WERI-Rb-1 (cell line): ENCODE results near the gene CIAPIN1.

Experiments used
- DNase-seq: peaks from one replicate; pipeline ENCODE4 v3.0.0-alpha.2; 2020
- H3K27ac ChIP-seq: fragments of 250-450 bp; sonication (Bioruptor Pico); 2 replicates; pipeline ENCODE4 v1.5.1; 2020; ENCODE audit warnings: mild to moderate bottlenecking, moderate library complexity
- H3K27me3 ChIP-seq: fragments of 250-450 bp; sonication (Bioruptor Pico); 2 replicates; pipeline ENCODE4 v1.5.1; 2021; ENCODE audit warnings: mild to moderate bottlenecking, low read depth, moderate library complexity; ENCODE audit not compliant: insufficient read depth, severe bottlenecking
- H3K36me3 ChIP-seq: fragments of 250-450 bp; sonication (Bioruptor Pico); 2 replicates; pipeline ENCODE4 v1.5.1; 2020; ENCODE audit warnings: mild to moderate bottlenecking, moderate library complexity
- H3K4me3 ChIP-seq: 2 replicates; pipeline ENCODE4 v1.5.1; 2011; ENCODE audit warnings: low read depth, mild to moderate bottlenecking, control low read depth, low read length
- H3K9me3 ChIP-seq: fragments of 250-450 bp; sonication (Bioruptor Pico); 2 replicates; pipeline ENCODE4 v1.5.1; 2021; ENCODE audit warnings: mild to moderate bottlenecking, moderate library complexity; ENCODE audit not compliant: severe bottlenecking
- TF ChIP-seq, protein P1 (sequence below): IDR thresholded peaks from 2 replicates; pipeline ENCODE4 v1.5.1; 2011; ENCODE audit warnings: low read depth, mild to moderate bottlenecking, control low read depth, inconsistent platforms, low read length

The CIAPIN1 gene

GRCh38 chr16:57380671-57381462, 66.3 kb downstream of the CIAPIN1 start:
- H3K27me3 ChIP-seq, result no peaks in the 10 kb centered on the region
- H3K4me3 ChIP-seq, result no peak overlapping the region
- TF ChIP-seq, protein P1, sequence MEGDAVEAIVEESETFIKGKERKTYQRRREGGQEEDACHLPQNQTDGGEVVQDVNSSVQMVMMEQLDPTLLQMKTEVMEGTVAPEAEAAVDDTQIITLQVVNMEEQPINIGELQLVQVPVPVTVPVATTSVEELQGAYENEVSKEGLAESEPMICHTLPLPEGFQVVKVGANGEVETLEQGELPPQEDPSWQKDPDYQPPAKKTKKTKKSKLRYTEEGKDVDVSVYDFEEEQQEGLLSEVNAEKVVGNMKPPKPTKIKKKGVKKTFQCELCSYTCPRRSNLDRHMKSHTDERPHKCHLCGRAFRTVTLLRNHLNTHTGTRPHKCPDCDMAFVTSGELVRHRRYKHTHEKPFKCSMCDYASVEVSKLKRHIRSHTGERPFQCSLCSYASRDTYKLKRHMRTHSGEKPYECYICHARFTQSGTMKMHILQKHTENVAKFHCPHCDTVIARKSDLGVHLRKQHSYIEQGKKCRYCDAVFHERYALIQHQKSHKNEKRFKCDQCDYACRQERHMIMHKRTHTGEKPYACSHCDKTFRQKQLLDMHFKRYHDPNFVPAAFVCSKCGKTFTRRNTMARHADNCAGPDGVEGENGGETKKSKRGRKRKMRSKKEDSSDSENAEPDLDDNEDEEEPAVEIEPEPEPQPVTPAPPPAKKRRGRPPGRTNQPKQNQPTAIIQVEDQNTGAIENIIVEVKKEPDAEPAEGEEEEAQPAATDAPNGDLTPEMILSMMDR, result no peak
- no peak for DNase-seq
- no peak overlapping the region for H3K27ac ChIP-seq
- no peaks in the 10 kb centered on the region for H3K9me3 ChIP-seq
- H3K36me3 ChIP-seq, result no peaks in the 10 kb centered on the region

DNA sequence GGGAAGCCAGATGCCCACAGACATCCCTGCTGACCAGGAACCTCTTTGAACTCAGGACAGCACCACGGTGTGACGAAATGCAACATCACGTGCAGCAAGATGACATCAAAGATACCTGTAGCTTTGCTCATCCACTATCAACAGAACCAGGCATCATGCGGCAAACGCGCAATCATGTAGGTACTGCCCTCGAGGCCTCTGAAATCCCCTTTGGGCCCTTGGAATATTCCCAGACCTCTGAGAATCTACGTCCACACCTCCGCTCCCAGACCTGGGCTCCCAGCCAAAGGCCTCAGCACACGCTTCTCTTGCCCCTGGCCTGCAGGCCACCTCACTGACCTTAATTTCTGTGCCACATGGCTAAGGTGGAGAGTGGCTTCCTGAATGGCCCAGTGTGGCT, 67.6 kb downstream of the CIAPIN1 start:
- DNase-seq, result no peak
- Histone ChIP-seq H3K27me3 (no peaks in the 10 kb centered on the region), H3K4me3 (no peak overlapping the region), H3K36me3 (no peaks in the 10 kb centered on the region), H3K9me3 (no peaks in the 10 kb centered on the region), H3K27ac (no peak overlapping the region)
- TF ChIP-seq, protein P1, result no peak
